ENCODE results near the gene CASZ1. TPM values are rescaled to one million over a fixed set of nuclear protein-coding genes. Genes with fewer than 3 reads are reported as not detected.

The CASZ1 gene
- total and polyA plus RNA-seq, 9 of the 15 experiments (the other 6 are each of a cell fraction or from before 2014, with no cell fraction given) = 0.01 to 4.0 (median 0.76) TPM; not detected in 1

GRCh38 chr1:10788592-10789006, 7.8 kb downstream of the CASZ1 start:
- WGBS (ENCODE audit: insufficient coverage, low coverage, missing lambda C conversion rate) = 6% methylated on average over 10 of the region's 11 CpGs
- H3K79me2 ChIP-seq (ENCODE audit: control insufficient read depth, insufficient read depth, low read length) = no peaks in the 10 kb centered on the region
- H3K9me3 ChIP-seq (replicated peaks; ENCODE audit: control insufficient read depth, insufficient read depth, low read depth, low read length) = no peaks in the 10 kb centered on the region; the same call in 1 of the 2 replicates
- FAIRE-seq = no peak
- H2AFZ ChIP-seq (ENCODE audit: low read depth, low read length) = no peak overlapping the region
- TF ChIP-seq NR2F6 (CRISPR knock-in tag; IDR thresholded peaks at IDR 0.05) = no peak
- peak; percentile 17 to 54 (median 25); a peak in 4 of 6 replicates for TF ChIP-seq CTCF (IDR thresholded peaks at IDR 0.05 in 2 of 3, conservative IDR thresholded peaks at IDR 0.05 in 1 of 3; ENCODE audit: insufficient read depth in 2 of 3, low read depth in 1 of 3, low read length in 3 of 3)
- TF ChIP-seq HDAC8 (tag; IDR thresholded peaks at IDR 0.05) = no peak
- TF ChIP-seq BACH1 (tag; IDR thresholded peaks at IDR 0.05) = no peak
- peak in 1 of 2 experiments; percentile 32; a peak in 2 of 4 replicates for TF ChIP-seq RAD21 (CRISPR knock-in tag; conservative IDR thresholded peaks at IDR 0.05 in 1 of 2, IDR thresholded peaks at IDR 0.05 in 1 of 2)
- no peak for TF ChIP-seq ZBTB26 (CRISPR knock-in tag; IDR thresholded peaks at IDR 0.05)
- no peak for TF ChIP-seq PREB (CRISPR knock-in tag; IDR thresholded peaks at IDR 0.05)
- peaks cover 18% of the 10 kb centered on the region for H4K20me1 ChIP-seq (replicated peaks; ENCODE audit: control insufficient read depth, insufficient read depth, low read length)
- no peak overlapping the region for H3K4me2 ChIP-seq (ENCODE audit: insufficient read depth, low read length)
- DNase-seq (ENCODE audit: extremely low read depth in 1 of 4, low spot score in 3 of 4) = peak in 1 of 4 experiments; percentile 14
- POLR2A ChIA-PET = no interaction called here
- no peak overlapping the region for H3K27ac ChIP-seq (ENCODE audit: extremely low read depth, low read depth, low read length)
- H3K27me3 ChIP-seq (ENCODE audit: control insufficient read depth in 2 of 2, insufficient read depth in 2 of 2, low read length in 2 of 2) = peaks cover 63% of the 10 kb centered on the region in 2 experiments
- ATAC-seq = peak; percentile 86
- peaks cover 0 to 6% of the 10 kb centered on the region in 2 experiments; a peak in 3 of 5 replicates for H3K4me1 ChIP-seq (replicated peaks in 1 of 2; ENCODE audit: control insufficient read depth in 2 of 2, insufficient read depth in 2 of 2, low read length in 2 of 2)
- CTCF ChIA-PET (ENCODE audit: low intra/inter-chr PET ratio) = no interaction called here
- in situ Hi-C loops (cut with MboI) = no loop called here
- H3K36me3 ChIP-seq (ENCODE audit: control insufficient read depth, insufficient read depth, low read length) = no peaks in the 10 kb centered on the region
- H3K9me1 ChIP-seq (ENCODE audit: control insufficient read depth, insufficient read depth, low read length) = no peaks in the 10 kb centered on the region
- H3K4me3 ChIP-seq = no peak overlapping the region
- BruUV-seq (replicated peaks) = no TSS peak
- H3K9ac ChIP-seq (ENCODE audit: insufficient read depth in 1 of 2, low read depth in 2 of 2, low read length in 2 of 2) = no peak overlapping the region
- intact Hi-C loops (cut with micrococcal nuclease) = no loop called here
